Muscle layer of duodenum (tissue), 2 donors: ENCODE data around the gene RBP5.

Experiments used
- H3K27ac ChIP-seq: one replicate; pipeline ENCODE4 v1.7.0; 2013; ENCODE audit warnings: mild to moderate bottlenecking, low read length
- H3K27me3 ChIP-seq: one replicate; pipeline ENCODE4 v1.7.0; 2013; ENCODE audit warnings: low read depth, mild to moderate bottlenecking, control low read depth, low read length
- H3K36me3 ChIP-seq, 2 donors: one replicate each; pipeline ENCODE4 v1.7.0; 2013; ENCODE audit warnings: low read length in 2 of 2, control low read depth in 1 of 2, mild to moderate bottlenecking in 1 of 2; ENCODE audit not compliant: insufficient read depth in 2 of 2, control insufficient read depth in 1 of 2
- H3K4me1 ChIP-seq, 2 donors: one replicate each; pipeline ENCODE4 v1.7.0; 2013; ENCODE audit warnings: low read length in 2 of 2, mild to moderate bottlenecking in 2 of 2, control low read depth in 1 of 2, moderate library complexity in 1 of 2; ENCODE audit not compliant: insufficient read depth in 2 of 2, control insufficient read depth in 1 of 2
- H3K4me3 ChIP-seq, 2 donors: one replicate each; pipeline ENCODE4 v1.7.0; 2013; ENCODE audit warnings: low read length in 2 of 2, low read depth in 1 of 2, mild to moderate bottlenecking in 1 of 2
- H3K9me3 ChIP-seq, 2 donors: one replicate each; pipeline ENCODE4 v1.7.0; 2013; ENCODE audit warnings: low read length in 2 of 2, control low read depth in 1 of 2, mild to moderate bottlenecking in 1 of 2; ENCODE audit not compliant: control insufficient read depth in 1 of 2
- donor health status: healthy.

The RBP5 gene

GRCh38 chr12:7134396-7135166 is 5.9 kb upstream of the RBP5 start:
- Histone ChIP-seq H3K27me3 (peaks cover 3% of the 10 kb centered on the region), H3K4me3 (no peak overlapping the region), H3K4me1 (peaks cover 0 to 9% of the 10 kb centered on the region in 2 donors), H3K9me3 (no peaks in the 10 kb centered on the region), H3K36me3 (peaks cover 0 to 33% of the 10 kb centered on the region in 2 donors), H3K27ac (no peak overlapping the region)

- Histone ChIP-seq H3K9me3 (no peaks in the 10 kb centered on the region), H3K27me3 (peaks cover 3% of the 10 kb centered on the region), H3K27ac (no peak overlapping the region), H3K4me1 (peaks cover 0 to 20% of the 10 kb centered on the region in 2 donors), H3K4me3 (peak overlapping the region; percentile 73 to 78), H3K36me3 (peaks cover 0 to 23% of the 10 kb centered on the region in 2 donors)
Measured at GRCh38 chr12:7131502-7131866, 2.8 kb upstream of the RBP5 start.

GRCh38 chr12:7130701-7131501 is 2.2 kb upstream of the RBP5 start:
- H3K4me3 ChIP-seq: peak overlapping the region; percentile 73 to 78
- H3K27ac ChIP-seq: peak overlapping the region; percentile 56

GRCh38 chr12:7129872-7130691 is 1.4 kb upstream of the RBP5 start, which contains the start of gene CLSTN3:
Gene CLSTN3 (plus strand): TSS chr12:7130371. CDS start chr12:7130649, 278 bp downstream.
- Histone ChIP-seq H3K4me1 (peaks cover 0 to 20% of the 10 kb centered on the region in 2 donors), H3K27ac (peak within 1 kb of the TSS; percentile 56), H3K27me3 (peaks cover 3% of the 10 kb centered on the region), H3K9me3 (no peaks in the 10 kb centered on the region), H3K36me3 (peaks cover 0 to 9% of the 10 kb centered on the region in 2 donors), H3K4me3 (peak within 1 kb of the TSS; percentile 73 to 78)

More at GRCh38 chr12:7130701-7131501, 2.2 kb upstream of the RBP5 start:
- no peaks in the 10 kb centered on the region for H3K9me3 ChIP-seq
- peaks cover 0 to 20% of the 10 kb centered on the region in 2 donors for H3K4me1 ChIP-seq
- H3K36me3 ChIP-seq: peaks cover 0 to 17% of the 10 kb centered on the region in 2 donors
- H3K27me3 ChIP-seq: peaks cover 3% of the 10 kb centered on the region

- Histone ChIP-seq H3K4me1 (peaks cover 0 to 20% of the 10 kb centered on the region in 2 donors), H3K9me3 (no peaks in the 10 kb centered on the region), H3K27me3 (peaks cover 3% of the 10 kb centered on the region), H3K36me3 (peaks cover 0 to 2% of the 10 kb centered on the region in 2 donors), H3K4me3 (peak overlapping the region; percentile 73 to 78), H3K27ac (no peak overlapping the region)
Measured at GRCh38 chr12:7129287-7129871, 690 bp upstream of the RBP5 start.

- Histone ChIP-seq H3K36me3 (no peaks in the 10 kb centered on the region), H3K27ac (no peak overlapping the region), H3K27me3 (peaks cover 3% of the 10 kb centered on the region), H3K4me3 (peak overlapping the region; percentile 19 to 78), H3K9me3 (no peaks in the 10 kb centered on the region), H3K4me1 (peaks cover 0 to 20% of the 10 kb centered on the region in 2 donors)
Measured at GRCh38 chr12:7127916-7128626, 618 bp downstream of the RBP5 start.

- Histone ChIP-seq H3K9me3 (no peaks in the 10 kb centered on the region), H3K4me1 (peaks cover 0 to 20% of the 10 kb centered on the region in 2 donors), H3K4me3 (no peak overlapping the region), H3K36me3 (no peaks in the 10 kb centered on the region), H3K27ac (no peak overlapping the region), H3K27me3 (peaks cover under 1% of the 10 kb centered on the region)
Measured at GRCh38 chr12:7125632-7126227, 3.0 kb downstream of the RBP5 start.

GRCh38 chr12:7123806-7124522 is 4.7 kb downstream of the RBP5 start:
- Histone ChIP-seq H3K4me3 (no peak overlapping the region), H3K27ac (no peak overlapping the region), H3K4me1 (peaks cover 0 to 11% of the 10 kb centered on the region in 2 donors), H3K9me3 (no peaks in the 10 kb centered on the region), H3K27me3 (no peaks in the 10 kb centered on the region), H3K36me3 (no peaks in the 10 kb centered on the region)

- Histone ChIP-seq H3K27ac (no peak overlapping the region), H3K27me3 (no peaks in the 10 kb centered on the region), H3K36me3 (no peaks in the 10 kb centered on the region), H3K4me3 (no peak overlapping the region), H3K4me1 (peaks cover 0 to 6% of the 10 kb centered on the region in 2 donors), H3K9me3 (no peaks in the 10 kb centered on the region)
Measured at GRCh38 chr12:7122811-7123769, 5.6 kb downstream of the RBP5 start.
